Subcutaneous adipose tissue (tissue), 4 donors: ENCODE results near the gene PLA2G3. TPM values are rescaled to one million over a fixed set of nuclear protein-coding genes. Genes with fewer than 3 reads are reported as not detected.

ENCODE experiments used
- small RNA-seq: library from RNA; depleted of rRNA; stranded (forward); fragments of <200 nt; gene quantifications from one replicate; pipeline ENCODE3, GENCODE V24; 2016
- total RNA-seq, 4 donors: library from RNA; depleted of rRNA; stranded (reverse); fragments of >200 nt; gene quantifications; one replicate each; pipeline ENCODE4 v1.1.0, GENCODE V29; 2016
- TF ChIP-seq, protein P1 (sequence below): fragments of 450-650 bp; IDR thresholded peaks from one replicate; pipeline ENCODE4 v1.5.1; 2016; ENCODE audit warnings: low read depth, mild to moderate bottlenecking, control low read depth, antibody characterized with exemption, moderate library complexity

PLA2G3 gene
- total RNA-seq, 4 donors from 2014 or later: not detected

DNA sequence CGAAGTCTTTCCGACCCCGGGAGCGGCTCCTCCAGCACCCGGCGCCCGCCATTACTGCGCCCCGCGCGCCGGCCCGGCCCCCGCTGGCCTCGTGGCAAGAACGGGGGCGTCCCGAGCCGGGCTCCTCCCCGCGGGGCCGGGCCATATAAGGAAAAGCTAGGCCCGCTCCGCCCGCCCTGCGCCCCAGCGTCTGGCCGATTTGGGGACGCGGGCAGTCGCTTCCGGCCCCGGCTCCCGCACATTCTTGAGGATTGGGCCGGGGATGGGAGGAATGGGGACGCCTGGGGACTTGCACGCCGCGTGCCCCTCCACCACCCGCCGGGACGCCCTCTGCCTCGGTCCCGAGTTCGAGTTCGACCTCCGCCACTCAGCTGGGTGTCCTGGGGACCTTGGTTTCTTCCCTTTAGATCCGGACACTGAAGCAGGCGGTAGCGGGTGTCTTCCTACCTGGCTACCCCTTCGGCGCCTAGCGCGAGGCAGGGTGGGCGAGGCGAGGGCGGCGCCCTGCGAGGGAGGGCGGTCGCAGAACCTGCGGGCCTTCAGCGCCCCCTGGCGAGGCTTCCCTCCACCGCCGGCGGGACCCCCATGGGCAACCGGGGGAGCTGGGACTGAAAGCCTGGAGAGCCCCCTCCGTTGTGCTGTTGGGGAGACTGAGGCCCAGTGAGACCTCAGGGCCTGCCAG, 55.4 kb downstream of the PLA2G3 start:
- TF ChIP-seq, protein P1, sequence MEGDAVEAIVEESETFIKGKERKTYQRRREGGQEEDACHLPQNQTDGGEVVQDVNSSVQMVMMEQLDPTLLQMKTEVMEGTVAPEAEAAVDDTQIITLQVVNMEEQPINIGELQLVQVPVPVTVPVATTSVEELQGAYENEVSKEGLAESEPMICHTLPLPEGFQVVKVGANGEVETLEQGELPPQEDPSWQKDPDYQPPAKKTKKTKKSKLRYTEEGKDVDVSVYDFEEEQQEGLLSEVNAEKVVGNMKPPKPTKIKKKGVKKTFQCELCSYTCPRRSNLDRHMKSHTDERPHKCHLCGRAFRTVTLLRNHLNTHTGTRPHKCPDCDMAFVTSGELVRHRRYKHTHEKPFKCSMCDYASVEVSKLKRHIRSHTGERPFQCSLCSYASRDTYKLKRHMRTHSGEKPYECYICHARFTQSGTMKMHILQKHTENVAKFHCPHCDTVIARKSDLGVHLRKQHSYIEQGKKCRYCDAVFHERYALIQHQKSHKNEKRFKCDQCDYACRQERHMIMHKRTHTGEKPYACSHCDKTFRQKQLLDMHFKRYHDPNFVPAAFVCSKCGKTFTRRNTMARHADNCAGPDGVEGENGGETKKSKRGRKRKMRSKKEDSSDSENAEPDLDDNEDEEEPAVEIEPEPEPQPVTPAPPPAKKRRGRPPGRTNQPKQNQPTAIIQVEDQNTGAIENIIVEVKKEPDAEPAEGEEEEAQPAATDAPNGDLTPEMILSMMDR: no peak

Small RNAs within 50 kb of the gene (small RNA-seq; reads per million reads assigned to genes)
- 0.97 reads per million for gene MIR3928

Other genes with a start within 250 kb of the PLA2G3 start
- 10 to 100 TPM; 19.4 to 21.6 (median 20.9) TPM for gene MORC2, start 171.7 kb downstream of the PLA2G3 start, total RNA-seq
- gene TUG1, start 171.2 kb downstream of the PLA2G3 start, total RNA-seq: 10 to 100 TPM; 57.9 to 78.8 (median 71.1) TPM
- gene SMTN, start 59.2 kb downstream of the PLA2G3 start, total RNA-seq: 100 to 1,000 TPM in 1 of 4 donors, 10 to 100 TPM in 3; 16.6 to 107 (median 19.4) TPM
- gene SELENOM, start 32.9 kb downstream of the PLA2G3 start, total RNA-seq: 100 to 1,000 TPM; 226 to 360 (median 279) TPM
- gene INPP5J, start 17.5 kb downstream of the PLA2G3 start, total RNA-seq: not detected
- gene RNF185, start 19.7 kb upstream of the PLA2G3 start, total RNA-seq: 10 to 100 TPM; 29.1 to 49.1 (median 32.6) TPM
- 10 to 100 TPM; 15.4 to 26.4 (median 22.6) TPM for gene LIMK2, start 71.8 kb upstream of the PLA2G3 start, total RNA-seq
- gene PIK3IP1, start 152.0 kb upstream of the PLA2G3 start, total RNA-seq: 100 to 1,000 TPM in 2 of 4 donors, 10 to 100 TPM in 2; 39.9 to 179 (median 98.4) TPM
- 10 to 100 TPM; 10.0 to 17.9 (median 14.1) TPM for gene PATZ1, start 205.8 kb upstream of the PLA2G3 start, total RNA-seq